Stimulated activated CD4-positive, alpha-beta T cell treated with anti-CD3 and anti-CD28 coated beads, Interleukin-15, amount 100 ng/mL, for 48 hours (primary cell): ENCODE measurements around the gene SLC9A5.

Experiments used
- DNase-seq, 2 donors: peaks; one replicate each; pipeline ENCODE4 v3.0.0-alpha.2; 2020; ENCODE audit warnings: low read depth in 2 of 2

Gene SLC9A5

DNA sequence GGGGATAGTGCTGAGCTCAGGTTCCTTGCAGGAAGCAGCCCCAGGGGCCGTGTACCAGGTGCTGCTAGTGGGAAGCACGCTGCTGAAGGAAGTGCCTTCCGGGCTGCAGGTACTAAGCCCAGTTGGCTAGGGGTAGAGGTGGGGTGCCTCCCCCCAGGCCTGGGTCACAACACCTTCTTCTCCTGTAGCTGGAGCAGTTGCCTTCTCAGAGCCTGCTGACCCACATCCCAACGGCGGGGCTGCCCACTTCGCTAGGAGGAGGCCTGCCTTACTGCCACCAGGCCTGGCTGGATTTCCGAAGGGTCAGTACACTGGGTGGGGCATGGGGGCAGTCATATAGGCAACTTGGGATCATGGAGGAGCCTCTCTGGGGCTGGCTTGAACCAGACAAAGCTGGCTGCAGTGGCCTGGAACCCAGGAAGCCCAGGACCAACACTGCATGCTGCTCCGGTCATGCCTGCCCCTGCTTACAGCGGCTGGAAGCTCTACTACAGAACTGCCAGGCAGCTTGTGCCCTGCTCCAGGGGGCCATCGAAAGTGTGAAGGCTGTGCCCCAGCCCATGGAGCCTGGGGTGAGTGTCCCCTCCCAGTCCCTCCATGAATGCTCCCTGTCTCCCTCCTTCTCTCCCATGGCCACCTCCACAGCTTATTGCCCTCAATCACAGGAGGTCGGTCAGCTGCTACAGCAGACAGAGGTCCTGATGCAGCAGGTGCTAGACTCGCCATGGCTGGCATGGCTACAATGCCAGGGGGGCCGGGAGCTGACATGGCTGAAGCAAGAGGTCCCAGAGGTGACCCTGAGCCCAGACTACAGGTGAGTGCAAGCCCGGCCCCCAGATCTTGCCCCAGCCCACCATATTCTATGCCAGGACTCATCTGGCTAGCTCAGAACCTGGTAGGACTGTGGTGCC is 33.0 kb downstream of the SLC9A5 start:
- DNase-seq, result no peak

DNA sequence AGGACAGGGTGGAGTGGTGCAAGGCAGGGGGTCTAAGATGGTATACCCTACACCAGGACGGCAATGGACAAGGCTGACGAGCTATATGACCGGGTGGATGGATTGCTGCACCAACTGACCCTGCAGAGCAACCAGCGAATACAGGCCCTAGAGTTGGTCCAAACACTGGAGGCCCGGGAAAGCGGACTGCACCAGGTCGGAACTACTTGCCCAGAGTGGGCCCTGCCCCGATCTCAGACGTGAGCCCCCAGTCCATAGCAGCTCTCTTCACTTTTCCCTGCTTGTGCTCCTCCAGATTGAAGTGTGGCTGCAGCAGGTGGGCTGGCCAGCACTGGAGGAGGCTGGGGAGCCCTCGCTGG is 33.6 kb downstream of the SLC9A5 start:
- no peak for DNase-seq

DNA sequence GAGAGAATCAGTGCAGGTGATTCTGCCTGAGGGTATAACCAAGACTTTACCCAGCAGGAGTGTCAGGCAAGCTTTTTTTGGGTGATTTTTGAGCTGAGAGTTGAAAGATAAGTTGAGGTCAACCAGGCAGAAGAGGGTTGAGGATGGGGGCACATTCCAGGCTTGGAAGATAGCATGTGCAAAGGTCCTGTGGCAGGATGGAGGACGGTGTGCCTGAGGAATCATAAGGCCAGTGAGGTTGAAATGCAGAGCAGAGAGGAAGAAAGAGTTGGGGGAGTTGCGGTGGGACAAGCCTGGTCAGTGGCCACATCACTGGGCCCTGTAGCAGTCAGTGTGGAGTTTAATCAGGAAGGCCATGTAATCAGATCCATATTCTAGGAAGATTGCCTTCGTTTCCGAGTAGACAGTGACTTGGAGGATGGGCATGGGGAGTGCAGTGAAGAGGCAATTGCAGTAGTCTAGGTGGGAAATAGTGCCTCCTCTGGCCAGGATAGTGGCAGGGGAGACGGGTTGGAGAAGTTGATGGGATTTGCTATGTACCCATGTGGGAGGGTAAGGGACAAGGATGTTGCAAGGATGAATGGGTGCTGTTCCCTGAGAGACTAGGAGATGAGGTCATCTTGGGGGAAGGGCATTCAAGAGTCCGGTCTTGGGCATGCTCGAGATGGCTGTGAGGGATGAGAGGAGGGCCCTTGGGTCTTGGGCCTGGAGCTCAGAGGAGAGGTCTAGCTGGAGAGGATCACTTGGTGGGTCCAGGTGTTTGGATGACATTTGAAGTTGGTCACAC is 34.5 kb downstream of the SLC9A5 start:
- DNase-seq, result no peak

DNA sequence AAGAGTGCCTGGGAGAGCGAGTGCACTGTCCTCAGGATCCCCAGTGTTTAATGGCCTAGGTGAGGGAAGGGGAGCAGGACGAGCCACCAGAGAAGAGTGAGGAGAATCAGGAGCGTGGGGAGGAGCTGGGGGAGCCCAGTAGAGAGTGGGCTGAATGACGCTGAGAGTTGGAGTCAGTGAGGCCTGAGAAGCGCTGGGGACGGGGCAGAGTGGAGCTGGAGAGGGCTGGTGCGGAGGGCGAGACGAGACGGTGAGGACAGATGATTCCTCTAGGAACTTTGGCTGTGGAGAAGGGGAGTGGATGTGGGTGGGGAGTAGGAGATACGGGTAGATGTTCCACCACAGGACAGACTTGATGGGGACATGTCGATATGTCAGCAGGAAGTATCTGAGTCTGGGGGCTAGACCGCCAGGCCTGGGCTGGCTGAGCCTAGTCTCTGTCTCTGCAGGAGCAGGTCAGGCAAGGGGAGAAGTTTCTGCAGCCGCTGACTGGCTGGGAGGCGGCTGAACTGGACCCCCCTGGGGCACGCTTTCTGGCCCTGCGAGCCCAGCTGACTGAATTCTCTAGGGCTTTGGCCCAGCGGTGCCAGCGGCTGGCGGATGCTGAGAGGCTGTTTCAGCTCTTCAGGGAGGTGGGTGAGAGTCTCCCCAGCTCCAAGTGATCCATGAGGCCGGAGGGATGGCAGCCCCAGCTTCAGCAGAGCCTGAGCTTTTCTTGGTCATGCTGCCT is 35.2 kb downstream of the SLC9A5 start:
- DNase-seq, result no peak

DNA sequence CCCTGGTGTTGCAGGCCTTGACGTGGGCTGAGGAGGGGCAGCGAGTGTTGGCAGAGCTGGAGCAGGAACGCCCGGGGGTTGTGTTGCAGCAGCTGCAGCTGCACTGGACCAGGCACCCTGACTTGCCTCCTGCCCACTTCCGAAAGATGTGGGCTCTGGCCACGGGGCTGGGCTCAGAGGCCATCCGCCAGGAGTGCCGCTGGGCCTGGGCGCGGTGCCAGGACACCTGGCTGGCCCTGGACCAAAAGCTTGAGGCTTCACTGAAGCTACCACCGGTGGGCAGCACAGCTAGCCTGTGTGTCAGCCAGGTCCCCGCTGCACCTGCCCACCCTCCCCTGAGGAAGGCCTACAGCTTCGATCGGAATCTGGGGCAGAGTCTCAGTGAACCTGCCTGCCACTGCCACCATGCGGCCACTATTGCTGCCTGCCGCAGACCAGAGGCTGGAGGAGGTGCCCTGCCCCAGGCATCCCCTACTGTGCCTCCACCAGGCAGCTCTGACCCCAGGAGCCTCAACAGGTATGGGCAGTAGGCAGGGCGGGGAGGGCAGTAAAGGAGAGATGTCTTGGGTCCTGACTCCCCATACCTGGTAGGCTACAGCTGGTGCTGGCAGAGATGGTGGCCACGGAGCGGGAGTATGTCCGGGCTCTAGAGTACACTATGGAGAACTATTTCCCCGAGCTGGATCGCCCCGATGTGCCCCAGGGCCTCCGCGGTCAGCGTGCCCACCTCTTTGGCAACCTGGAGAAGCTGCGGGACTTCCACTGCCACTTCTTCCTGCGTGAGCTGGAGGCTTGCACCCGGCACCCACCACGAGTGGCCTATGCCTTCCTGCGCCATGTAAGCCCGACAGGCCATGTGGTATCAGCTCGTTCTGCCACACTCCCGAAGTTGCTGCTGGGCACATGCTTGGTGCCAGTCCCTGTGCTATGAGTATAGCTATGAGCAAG is 36.2 kb downstream of the SLC9A5 start:
- no peak for DNase-seq

DNA sequence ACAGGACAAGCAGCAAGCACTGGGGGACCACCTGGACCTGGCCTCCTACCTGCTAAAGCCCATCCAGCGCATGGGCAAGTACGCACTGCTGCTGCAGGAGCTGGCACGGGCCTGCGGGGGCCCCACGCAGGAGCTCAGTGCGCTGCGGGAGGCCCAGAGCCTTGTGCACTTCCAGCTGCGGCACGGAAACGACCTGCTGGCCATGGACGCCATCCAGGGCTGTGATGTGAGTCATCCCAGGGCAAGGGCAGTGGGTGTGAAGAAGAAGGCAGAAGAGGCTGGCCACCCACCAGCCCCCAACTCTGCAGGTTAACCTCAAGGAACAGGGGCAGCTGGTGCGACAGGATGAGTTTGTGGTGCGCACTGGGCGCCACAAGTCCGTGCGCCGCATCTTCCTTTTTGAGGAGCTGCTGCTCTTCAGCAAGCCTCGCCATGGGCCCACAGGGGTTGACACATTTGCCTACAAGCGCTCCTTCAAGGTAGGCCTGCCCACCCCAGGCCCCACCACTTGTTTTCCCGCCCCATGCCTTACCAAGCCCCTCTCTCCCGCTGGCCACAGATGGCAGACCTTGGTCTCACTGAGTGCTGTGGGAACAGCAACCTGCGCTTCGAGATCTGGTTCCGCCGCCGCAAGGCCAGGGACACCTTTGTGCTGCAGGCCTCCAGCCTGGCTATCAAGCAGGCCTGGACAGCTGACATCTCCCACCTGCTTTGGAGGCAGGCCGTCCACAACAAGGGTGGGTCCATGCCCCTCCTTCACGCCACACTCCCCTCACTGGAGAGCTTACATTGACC is 37.9 kb downstream of the SLC9A5 start:
- DNase-seq, result no peak

DNA sequence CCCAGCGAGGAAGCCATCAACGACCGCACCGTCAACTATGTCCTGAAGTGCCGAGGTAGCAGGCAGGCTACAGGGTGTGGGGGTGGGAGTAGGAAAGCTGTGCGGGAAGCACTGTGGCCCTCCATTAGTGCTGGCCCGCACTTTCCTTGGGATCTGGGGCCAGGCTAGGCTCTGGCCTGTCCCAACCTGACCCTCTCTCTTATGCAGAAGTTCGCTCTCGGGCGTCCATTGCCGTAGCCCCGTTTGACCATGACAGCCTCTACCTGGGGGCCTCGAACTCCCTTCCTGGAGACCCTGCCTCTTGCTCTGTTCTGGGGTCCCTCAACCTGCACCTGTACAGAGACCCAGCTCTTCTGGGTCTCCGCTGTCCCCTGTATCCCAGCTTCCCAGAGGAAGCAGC is 39.2 kb downstream of the SLC9A5 start:
- no peak for DNase-seq

DNA sequence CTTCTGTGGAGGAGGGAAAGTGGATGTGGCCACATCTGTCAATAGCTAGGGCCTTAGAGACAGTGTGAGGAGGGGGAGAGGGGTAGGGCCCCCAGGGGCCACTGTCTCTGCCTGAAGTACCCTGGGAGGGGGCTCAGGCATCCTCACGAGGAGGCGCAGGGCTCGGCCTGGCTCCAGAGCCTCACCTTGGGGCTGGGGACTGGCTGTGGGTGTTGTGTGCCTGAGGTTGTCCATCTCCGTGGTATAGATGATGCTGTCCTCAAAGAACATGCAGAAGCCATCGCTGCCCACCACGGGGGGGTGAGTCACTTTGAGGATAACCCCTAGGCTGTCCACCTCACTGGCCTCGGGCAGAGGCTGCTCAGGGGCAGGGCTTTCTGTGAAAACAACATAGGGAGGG is 42.7 kb downstream of the SLC9A5 start:
- DNase-seq, result no peak

DNA sequence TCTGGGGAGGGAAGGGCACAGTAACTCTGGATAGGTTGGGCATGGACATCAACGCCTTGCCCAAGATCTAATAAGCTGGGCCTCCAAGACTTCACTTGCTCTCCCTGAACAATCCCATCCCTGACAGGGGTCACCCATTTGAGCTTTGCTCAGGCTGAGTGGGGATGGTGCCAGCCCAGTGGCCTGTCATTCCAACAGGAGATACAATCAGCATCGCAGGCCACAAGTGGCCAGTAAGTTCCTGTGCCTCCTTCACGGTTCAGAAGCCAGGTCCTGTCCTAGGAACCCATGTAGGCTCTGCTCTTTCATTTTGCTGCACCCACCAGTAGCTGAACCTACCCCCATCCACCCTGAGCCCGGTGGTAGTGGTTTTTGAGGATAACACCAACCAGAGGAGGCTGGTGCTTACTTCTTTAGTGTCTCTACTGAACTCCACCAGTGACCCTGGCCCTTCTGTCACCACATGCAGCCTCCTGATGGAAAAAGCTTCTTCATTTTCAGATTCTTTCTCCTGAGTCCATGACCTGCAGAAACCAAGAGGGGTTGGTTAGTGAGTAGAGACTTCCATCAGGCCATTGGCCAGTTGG is 45.5 kb downstream of the SLC9A5 start:
- no peak for DNase-seq

DNA sequence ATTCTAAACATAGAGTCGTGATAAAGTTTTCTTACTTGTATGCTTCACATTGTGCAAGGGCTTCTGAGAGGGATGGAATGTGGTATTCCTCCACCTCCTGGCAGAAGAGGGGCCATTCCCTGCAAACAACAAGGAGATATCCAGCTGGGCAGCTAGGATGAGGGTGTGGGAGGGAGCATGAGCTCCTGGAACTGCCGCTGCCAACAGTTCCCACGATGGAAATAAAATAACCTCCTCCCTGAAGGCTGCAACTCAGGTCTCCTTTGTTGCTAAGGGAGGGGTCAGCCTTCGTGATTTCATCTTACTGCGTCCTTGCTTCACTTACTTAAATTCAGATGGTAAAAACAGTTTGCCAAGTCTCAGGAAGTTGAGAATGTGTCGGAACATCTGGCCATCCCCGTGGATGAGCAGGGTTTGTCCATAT is 46.2 kb downstream of the SLC9A5 start:
- DNase-seq, result no peak

DNA sequence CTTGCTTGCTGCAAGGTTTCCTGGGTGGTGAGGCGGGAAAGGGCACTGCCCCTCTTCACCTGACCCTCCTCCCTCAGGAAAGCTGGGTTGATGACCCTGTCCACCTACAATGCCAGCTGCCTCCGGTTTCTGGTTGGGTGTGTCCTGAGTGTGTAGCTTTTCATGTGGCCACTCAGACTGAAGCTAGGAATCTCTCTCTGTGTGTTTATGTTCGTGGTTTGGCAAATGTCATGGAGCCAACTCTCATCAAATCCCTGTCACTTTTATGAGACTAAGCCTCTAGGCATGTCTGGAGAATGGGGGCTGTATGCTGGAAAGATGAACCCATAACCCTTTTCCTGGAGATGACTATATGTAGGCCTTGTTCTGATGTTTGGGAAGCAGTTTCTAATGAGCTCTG is 47.6 kb downstream of the SLC9A5 start:
- DNase-seq, result no peak

DNA sequence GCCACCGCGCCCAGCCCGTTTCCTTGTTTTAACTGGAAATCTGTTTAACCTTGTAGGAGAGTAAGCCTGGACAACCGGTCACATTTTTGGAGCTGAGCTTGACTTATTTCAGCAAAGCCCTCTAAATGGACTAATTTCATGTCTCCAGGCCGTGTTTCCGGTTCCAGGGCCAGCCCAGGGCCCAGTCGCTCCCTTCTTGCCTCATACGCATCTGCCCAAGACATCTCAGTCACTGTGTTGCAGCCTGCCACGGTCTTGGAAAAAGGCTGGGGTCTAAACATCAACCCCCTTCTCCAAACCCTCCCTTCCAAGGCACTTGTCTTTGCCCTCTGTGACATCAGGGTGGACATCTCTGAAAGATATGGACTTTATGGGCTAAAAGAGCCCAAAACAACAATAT is 49.5 kb downstream of the SLC9A5 start:
- DNase-seq, result no peak

DNA sequence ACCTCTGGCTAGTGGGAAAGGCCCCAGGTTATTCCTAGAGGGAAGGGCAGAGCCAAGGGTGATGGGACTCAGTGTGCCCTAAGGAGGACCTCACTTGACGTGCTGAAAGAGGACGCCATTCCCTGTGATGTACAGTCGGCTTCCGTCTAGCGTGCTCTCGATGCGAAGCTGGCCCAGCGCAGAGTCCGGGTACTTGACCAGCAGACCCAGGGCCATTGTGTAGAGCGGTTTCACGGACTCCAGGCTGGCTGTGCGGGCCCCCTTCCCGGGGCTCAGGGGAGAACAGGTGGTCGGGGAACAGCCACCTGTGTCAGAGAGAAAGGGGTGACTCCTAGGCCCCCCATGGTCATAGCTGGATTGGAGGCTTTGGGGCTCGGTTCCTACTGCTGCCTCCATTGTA is 50.5 kb downstream of the SLC9A5 start:
- DNase-seq, result no peak

DNA sequence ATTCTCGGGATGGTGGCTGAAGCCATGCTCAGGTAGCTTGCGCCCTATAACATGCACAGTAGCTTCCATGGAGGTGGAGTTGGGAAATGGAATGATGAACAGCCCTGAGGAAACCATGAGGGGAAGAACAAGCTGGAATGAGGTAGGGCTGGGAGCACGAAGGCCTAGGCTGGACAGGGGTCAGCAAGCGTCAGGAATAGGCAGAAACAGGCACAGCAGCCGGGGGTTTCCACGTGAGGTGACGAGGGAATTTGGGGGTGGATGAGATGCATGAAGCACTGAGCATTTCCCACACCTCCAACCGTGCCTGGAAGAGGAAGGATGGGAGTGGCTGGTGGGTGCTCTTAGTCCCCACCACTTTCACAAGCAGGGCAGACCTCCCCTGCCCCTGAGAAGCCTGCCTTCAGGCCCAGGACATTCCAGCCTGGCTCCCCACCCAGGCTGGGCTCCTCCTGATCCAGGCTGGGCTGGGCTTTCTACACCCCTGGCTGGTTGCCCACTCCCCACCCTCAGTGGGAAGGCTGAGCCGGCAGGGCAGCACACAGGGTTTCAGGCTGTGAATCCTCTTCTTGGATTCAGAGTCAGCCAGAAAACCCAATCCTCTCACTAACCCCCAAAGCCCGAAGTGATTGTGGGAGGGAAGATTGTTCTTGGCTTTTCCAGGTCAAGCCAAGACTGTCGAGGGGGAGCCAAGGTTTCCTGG is 52.5 kb downstream of the SLC9A5 start:
- DNase-seq, result no peak

DNA sequence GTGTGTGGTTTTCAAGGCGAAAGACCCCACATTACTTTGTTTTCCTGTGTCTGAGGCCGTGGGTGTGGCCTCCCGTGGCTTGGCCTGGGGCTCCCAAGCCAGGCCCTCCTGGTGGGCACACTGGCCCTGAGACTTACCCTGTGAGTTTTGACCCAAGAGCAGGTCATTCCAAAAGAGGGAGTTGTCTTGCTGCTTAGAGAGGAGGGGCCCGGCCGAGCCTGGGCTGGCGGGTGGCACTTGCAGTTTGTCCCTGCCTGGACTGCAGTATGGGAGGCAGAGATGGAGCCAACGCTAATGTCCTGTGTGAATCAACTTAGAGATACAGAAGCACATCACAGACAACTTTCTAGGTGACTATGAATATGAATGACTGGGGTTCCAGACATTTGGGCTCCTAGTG is 53.3 kb downstream of the SLC9A5 start:
- DNase-seq, result no peak

DNA sequence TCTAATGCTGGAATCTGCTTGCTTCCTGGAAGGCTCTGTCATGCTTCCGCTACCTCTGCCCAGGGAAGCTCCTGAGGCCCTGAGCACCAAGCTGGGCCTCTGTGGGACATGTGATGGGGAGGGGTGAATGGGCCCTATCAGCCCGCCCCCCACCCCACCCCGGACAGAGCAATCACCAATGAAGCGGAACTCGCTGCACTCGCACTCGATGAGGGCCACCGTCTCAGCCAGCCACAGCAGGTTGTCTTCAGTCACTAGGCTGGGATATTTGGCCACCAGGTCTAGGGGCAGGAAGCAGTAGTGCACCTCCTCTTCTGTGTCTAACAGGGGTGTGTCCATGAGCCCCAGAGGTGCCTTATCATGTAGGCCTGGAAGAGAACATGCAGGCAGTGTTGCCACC is 54.2 kb downstream of the SLC9A5 start:
- DNase-seq, result no peak

DNA sequence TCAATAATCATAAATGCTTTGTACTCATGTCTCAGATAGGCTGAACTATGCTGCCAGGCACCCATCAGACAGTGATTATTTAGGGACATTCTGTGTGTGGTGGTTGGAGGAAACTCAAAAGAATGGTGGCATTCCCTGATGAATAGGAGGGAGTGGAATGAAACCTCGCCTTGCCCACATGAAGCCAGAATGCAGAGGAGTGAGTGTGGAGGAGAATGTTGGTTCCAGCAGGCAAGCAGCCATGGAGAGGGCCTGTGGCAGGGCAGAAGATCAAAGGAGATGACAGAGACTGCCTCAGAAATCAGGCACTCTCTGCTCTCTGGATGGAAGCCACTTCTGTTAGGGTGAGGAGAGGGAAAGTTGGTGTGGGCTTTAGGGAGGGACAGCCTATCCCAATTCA is 55.2 kb downstream of the SLC9A5 start:
- DNase-seq, result no peak

DNA sequence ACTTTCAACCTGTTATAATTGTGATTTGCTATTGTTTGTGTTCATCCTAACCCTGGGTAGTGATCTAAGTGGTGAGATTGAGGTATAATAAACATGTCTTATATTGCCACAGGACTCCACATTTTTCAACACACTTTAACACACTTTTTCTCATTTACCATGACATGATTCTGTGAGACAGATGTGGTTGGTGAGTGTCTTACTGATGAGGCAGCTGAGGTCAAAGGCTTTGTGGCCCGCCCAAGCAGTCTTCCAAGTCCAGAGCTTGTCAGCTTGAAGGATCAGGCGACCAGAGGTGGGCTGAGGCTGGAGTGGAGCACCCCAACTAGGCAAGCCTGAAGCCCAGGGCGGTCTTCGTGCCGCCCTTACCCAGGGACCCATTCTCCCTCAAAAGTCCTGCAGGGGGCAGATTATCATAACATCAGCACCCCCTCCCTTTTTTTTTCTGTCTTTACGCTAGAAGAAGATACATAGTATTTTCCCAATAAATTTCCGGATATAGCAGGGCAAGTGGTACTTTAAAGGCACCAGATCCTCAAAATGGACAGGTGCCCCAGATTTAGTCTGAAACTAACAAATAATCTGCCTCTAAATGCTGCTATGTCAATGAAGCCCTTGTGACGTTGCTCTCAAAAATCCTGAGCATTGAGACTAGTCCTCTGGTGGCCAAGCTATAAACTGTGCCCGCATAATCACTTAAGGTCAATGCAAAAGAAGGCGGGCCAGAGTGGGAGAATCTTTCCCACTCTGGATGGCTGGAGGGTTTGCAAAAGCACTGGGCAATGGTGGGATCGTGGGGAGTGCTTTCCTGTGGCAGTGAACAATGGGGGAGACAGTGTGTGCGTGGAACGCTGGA is 56.7 kb downstream of the SLC9A5 start:
- no peak for DNase-seq

DNA sequence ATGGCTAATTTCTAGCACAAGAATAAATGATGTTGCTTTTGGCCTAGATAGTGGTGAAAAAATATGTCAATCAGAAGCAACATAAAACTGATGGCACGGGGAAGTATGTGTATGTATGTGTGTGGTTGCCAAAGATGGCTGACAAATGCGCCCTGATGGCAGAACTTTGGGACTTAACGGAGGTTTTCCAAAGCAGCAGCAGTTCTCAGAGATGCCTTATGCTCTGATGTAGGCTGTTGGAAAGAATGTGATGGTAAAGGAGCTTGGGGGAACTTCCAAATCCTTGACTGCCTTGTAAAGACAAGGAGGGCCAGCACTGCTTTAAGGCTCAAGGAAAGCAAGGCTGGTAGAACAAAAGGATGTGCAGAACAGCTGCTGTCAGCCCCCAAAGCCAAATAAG is 61.8 kb downstream of the SLC9A5 start:
- no peak for DNase-seq
